GM12878 (cell line): ENCODE measurements around the gene CA14.
"Not testable (repeated sequence)": the region's sequence is repeated elsewhere in the genome, so short reads cannot be mapped to it uniquely, and the experiment has no call there.

Experiments used
- BCL11A ChIP-seq: IDR thresholded peaks from 2 replicates; pipeline ENCODE4 v1.6.1; 2011; ENCODE audit warnings: low read depth, low read length
- CEBPB ChIP-seq, 2 experiments: fragments of 150-350 bp in 1 of 2; IDR thresholded peaks; 2 replicates each; pipeline ENCODE4 v1.6.1; 2012 to 2014; ENCODE audit warnings: low read depth in 2 of 2, low read length in 2 of 2, borderline replicate concordance in 1 of 2, inconsistent platforms in 1 of 2
- CTCF ChIP-seq, 3 experiments: IDR thresholded peaks in 2 of 3; conservative IDR thresholded peaks in 1 of 3; 2 replicates each; pipeline ENCODE4 v1.5.1; 2011; ENCODE audit warnings: low read depth in 3 of 3, low read length in 3 of 3, mild to moderate bottlenecking in 3 of 3, control low read depth in 2 of 3, moderate library complexity in 2 of 3, inconsistent platforms in 1 of 3, mixed read lengths in 1 of 3; ENCODE audit not compliant: control insufficient read depth in 2 of 3, insufficient read depth in 1 of 3; ENCODE audit errors: extremely low read depth in 1 of 3
- EZH2 ChIP-seq: IDR thresholded peaks from 2 replicates; pipeline ENCODE4 v1.6.1; 2012; ENCODE audit warnings: low read depth, mild to moderate bottlenecking, control low read depth, inconsistent platforms, low read length, borderline replicate concordance; ENCODE audit not compliant: control insufficient read depth
- FOXM1 ChIP-seq: IDR thresholded peaks from 2 replicates; pipeline ENCODE4 v1.6.1; 2012; ENCODE audit warnings: low read depth, mild to moderate bottlenecking, inconsistent platforms, low read length, moderate library complexity
- POLR2AphosphoS5 ChIP-seq: IDR thresholded peaks from 2 replicates; pipeline ENCODE4 v1.6.1; 2011; ENCODE audit warnings: mild to moderate bottlenecking, low read length, inconsistent platforms
- POU2F2 ChIP-seq: IDR thresholded peaks from 3 replicates; pipeline ENCODE4 v1.6.1; 2011; ENCODE audit warnings: low read depth, mild to moderate bottlenecking, low read length, borderline replicate concordance
- TARDBP ChIP-seq: IDR thresholded peaks from 2 replicates; pipeline ENCODE4 v1.6.1; 2016; ENCODE audit warnings: borderline replicate concordance
- USF1 ChIP-seq: IDR thresholded peaks from 2 replicates; pipeline ENCODE4 v1.6.1; 2011; ENCODE audit warnings: borderline replicate concordance, low read depth, mild to moderate bottlenecking, moderate library complexity, mixed read lengths, low read length; ENCODE audit not compliant: insufficient read depth; ENCODE audit errors: extremely low read length
- ZNF274 ChIP-seq: IDR thresholded peaks from one replicate; pipeline ENCODE4 v1.8.0; 2011; ENCODE audit not compliant: insufficient read length, insufficient read depth
- ZNF384 ChIP-seq: IDR thresholded peaks from 2 replicates; pipeline ENCODE4 v1.6.1; 2012; ENCODE audit warnings: low read depth, mild to moderate bottlenecking, low read length, improper control_type of control experiment, borderline replicate concordance

- TF ChIP-seq ZNF274; CTCF (IDR thresholded peaks at IDR 0.05 in 2 of 3, conservative IDR thresholded peaks at IDR 0.05 in 1 of 3; ENCODE audit: control insufficient read depth in 2 of 3, extremely low read depth in 1 of 3, insufficient read depth in 1 of 3, low read depth in 3 of 3, low read length in 3 of 3); TARDBP; POLR2AphosphoS5; EZH2; BCL11A; FOXM1; CEBPB (IDR thresholded peaks at IDR 0.05; ENCODE audit: borderline replicate concordance in 1 of 2, low read depth in 2 of 2, low read length in 2 of 2); USF1; POU2F2; ZNF384: not testable (repeated sequence)
Measured at GRCh38 chr1:150215855-150216254, 41.7 kb upstream of the CA14 start.
